Measurements from ENCODE around the gene DIAPH2. TPM values are rescaled to one million over a fixed set of nuclear protein-coding genes. Genes with fewer than 3 reads are reported as not detected.

The DIAPH2 gene
- total RNA-seq, 4 donors from 2014 or later, result 11.1 to 26.5 (median 18.7) TPM

GRCh38 chrX:97065066-97065465, 380.4 kb downstream of the DIAPH2 start:
- no peaks in the 10 kb centered on the region for H3K4me1 ChIP-seq
- no peaks in the 10 kb centered on the region for H3K9me3 ChIP-seq
- whole genome bisulfite sequencing, 2 donors, result 39 to 45% methylated on average over 5 of the region's 5 CpGs
- no peaks in the 10 kb centered on the region for H3K27me3 ChIP-seq
- intact Hi-C loops (cut with DNase I), result no loop called here
- H3K4me3 ChIP-seq (replicated peaks in 1 of 3), result no peak overlapping the region
- no peak for TF ChIP-seq POLR2A (IDR thresholded peaks at IDR 0.05)
- H3K27ac ChIP-seq, result no peak overlapping the region
- no peak for DNase-seq
- H3K36me3 ChIP-seq, result no peaks in the 10 kb centered on the region

- Histone ChIP-seq H3K27ac (no peak overlapping the region), H3K9me3 (no peaks in the 10 kb centered on the region), H3K27me3 (no peaks in the 10 kb centered on the region), H3K4me1 (no peaks in the 10 kb centered on the region), H3K36me3 (no peaks in the 10 kb centered on the region), H3K4me3 (replicated peaks in 1 of 3) (no peak overlapping the region)
- intact Hi-C loops (cut with DNase I), result no loop called here
- no peak for TF ChIP-seq POLR2A (IDR thresholded peaks at IDR 0.05)
- no peak for TF ChIP-seq CTCF (IDR thresholded peaks at IDR 0.05)
- no peak for DNase-seq
These were observed 381.3 kb downstream of the DIAPH2 start for GRCh38 chrX:97065973-97066372.

- Histone ChIP-seq H3K36me3 (no peaks in the 10 kb centered on the region), H3K4me3 (replicated peaks in 1 of 3) (no peak overlapping the region), H3K9me3 (no peaks in the 10 kb centered on the region), H3K27me3 (no peaks in the 10 kb centered on the region), H3K4me1 (no peaks in the 10 kb centered on the region), H3K27ac (no peak overlapping the region)
- TF ChIP-seq CTCF (IDR thresholded peaks at IDR 0.05), result no peak
- TF ChIP-seq POLR2A (IDR thresholded peaks at IDR 0.05), result no peak
- intact Hi-C loops (cut with DNase I), result no loop called here
- WGBS, 2 donors, result 62 to 63% methylated on average over 3 of the region's 3 CpGs
- DNase-seq, result no peak
These were observed 381.7 kb downstream of the DIAPH2 start for GRCh38 chrX:97066381-97066780.

- no peak overlapping the region for H3K27ac ChIP-seq
- H3K27me3 ChIP-seq, result no peaks in the 10 kb centered on the region
- no peak overlapping the region for H3K4me3 ChIP-seq (replicated peaks in 1 of 3)
- no peaks in the 10 kb centered on the region for H3K9me3 ChIP-seq
- intact Hi-C loops (cut with DNase I), result no loop called here
- no peak for DNase-seq
- no peaks in the 10 kb centered on the region for H3K36me3 ChIP-seq
- H3K4me1 ChIP-seq, result no peaks in the 10 kb centered on the region
- WGBS, 2 donors, result 76 to 81% methylated on average over 1 of the region's 1 CpG
- TF ChIP-seq POLR2A (IDR thresholded peaks at IDR 0.05) (no peak), CTCF (IDR thresholded peaks at IDR 0.05) (no peak)
These were observed 385.7 kb downstream of the DIAPH2 start for GRCh38 chrX:97070346-97070745.

- no peaks in the 10 kb centered on the region for H3K36me3 ChIP-seq
- no peak for DNase-seq
- H3K9me3 ChIP-seq, result no peaks in the 10 kb centered on the region
- H3K4me1 ChIP-seq, result no peaks in the 10 kb centered on the region
- intact Hi-C loops (cut with DNase I), result no loop called here
- H3K27me3 ChIP-seq, result no peaks in the 10 kb centered on the region
- no peak overlapping the region for H3K4me3 ChIP-seq (replicated peaks in 1 of 3)
- no peak overlapping the region for H3K27ac ChIP-seq
- no peak for TF ChIP-seq CTCF (IDR thresholded peaks at IDR 0.05)
- TF ChIP-seq POLR2A (IDR thresholded peaks at IDR 0.05), result no peak
These were observed 389.8 kb downstream of the DIAPH2 start for GRCh38 chrX:97074400-97074799.

GRCh38 chrX:97089116-97089515, 404.5 kb downstream of the DIAPH2 start:
- TF ChIP-seq POLR2A (IDR thresholded peaks at IDR 0.05) (no peak), CTCF (IDR thresholded peaks at IDR 0.05) (no peak)

More at GRCh38 chrX:97089116-97089515, 404.5 kb downstream of the DIAPH2 start:
- no peak overlapping the region for H3K27ac ChIP-seq
- intact Hi-C loops (cut with DNase I), result no loop called here
- no peaks in the 10 kb centered on the region for H3K36me3 ChIP-seq
- no peak for DNase-seq
- no peaks in the 10 kb centered on the region for H3K4me1 ChIP-seq
- no peak overlapping the region for H3K4me3 ChIP-seq (replicated peaks in 1 of 3)
- WGBS, 2 donors, result 60 to 81% methylated on average over 1 of the region's 1 CpG
- H3K27me3 ChIP-seq, result no peaks in the 10 kb centered on the region
- no peaks in the 10 kb centered on the region for H3K9me3 ChIP-seq
